SU-DHL-6 (cell line): ENCODE results near the gene MPPE1.

Experiments used
- H2AFZ ChIP-seq: fragments of 200-600 bp; sonication (generic); 2 replicates; pipeline ENCODE4 v1.6.1; 2014; ENCODE audit warnings: low read depth, mild to moderate bottlenecking, moderate library complexity, mixed read lengths, antibody characterized with exemption, low read length; ENCODE audit not compliant: severe bottlenecking
- H3F3A ChIP-seq: fragments of 200-600 bp; shearing (Covaris generic); 2 replicates; pipeline ENCODE4 v1.6.0; 2016; ENCODE audit warnings: antibody characterized with exemption, mild to moderate bottlenecking; ENCODE audit not compliant: insufficient read depth
- H3K27ac ChIP-seq: fragments of 200-600 bp; sonication (generic); 2 replicates; pipeline ENCODE4 v1.5.1; 2016; ENCODE audit warnings: low read depth, mild to moderate bottlenecking, low read length, moderate library complexity, mixed read lengths
- H3K27me3 ChIP-seq: fragments of 200-600 bp; sonication (generic), shearing (Covaris generic); 2 replicates; pipeline ENCODE4 v1.6.0; 2014; ENCODE audit warnings: mild to moderate bottlenecking, low read length
- H3K36me3 ChIP-seq: fragments of 200-600 bp; sonication (generic); 2 replicates; pipeline ENCODE4 v1.6.1; 2014; ENCODE audit warnings: mild to moderate bottlenecking, low read length, mixed read lengths
- H3K4me2 ChIP-seq: fragments of 300-600, 200-600 bp; shearing (Covaris generic), sonication (generic); 2 replicates; pipeline ENCODE4 v1.6.0; 2014; ENCODE audit warnings: low read length, low read depth, mild to moderate bottlenecking; ENCODE audit not compliant: poor library complexity, severe bottlenecking
- H3K4me3 ChIP-seq: fragments of 200-600 bp; sonication (generic); 2 replicates; pipeline ENCODE4 v1.5.1; 2014; ENCODE audit warnings: antibody characterized with exemption, low read length, mild to moderate bottlenecking, mixed read lengths; ENCODE audit not compliant: insufficient read depth, poor library complexity, severe bottlenecking
- H3K79me2 ChIP-seq: fragments of 200-600 bp; sonication (generic); 2 replicates; pipeline ENCODE4 v1.6.1; 2014; ENCODE audit warnings: mild to moderate bottlenecking, low read length, moderate library complexity; ENCODE audit not compliant: insufficient read depth
- H3K9ac ChIP-seq: fragments of 200-600 bp; sonication (generic); 2 replicates; pipeline ENCODE4 v1.7.0; 2014; ENCODE audit warnings: mild to moderate bottlenecking, low read length
- H3K9me2 ChIP-seq: fragments of 200-600 bp; sonication (generic); replicated peaks from 2 replicates; pipeline ENCODE4 v1.6.1; 2014; ENCODE audit warnings: low read length; ENCODE audit not compliant: insufficient read depth
- H3K9me3 ChIP-seq: fragments of 200-600 bp; sonication (generic); 2 replicates; pipeline ENCODE4 v1.6.1; 2014; ENCODE audit warnings: low read length, mixed read lengths; ENCODE audit not compliant: insufficient read depth
- H4K20me1 ChIP-seq: fragments of 200-600 bp; sonication (generic); 2 replicates; pipeline ENCODE4 v1.6.1; 2014; ENCODE audit warnings: low read depth, mild to moderate bottlenecking, antibody characterized with exemption, low read length, moderate library complexity, mixed read lengths
- EZH2phosphoT487 ChIP-seq: fragments of 200-600 bp; sonication (generic), shearing (Covaris generic); conservative IDR thresholded peaks from 2 replicates; pipeline ENCODE4 v1.6.1; 2018; ENCODE audit warnings: mild to moderate bottlenecking, antibody characterized with exemption, low read length, moderate library complexity, mixed read lengths
- TF ChIP-seq, protein P1 (sequence below): fragments of 200-600 bp; sonication (generic); IDR thresholded peaks from one replicate; pipeline ENCODE4 v1.5.1; 2017; ENCODE audit warnings: antibody characterized with exemption, mild to moderate bottlenecking, low read length, moderate library complexity; ENCODE audit not compliant: insufficient read depth, poor library complexity, severe bottlenecking

Gene MPPE1

DNA sequence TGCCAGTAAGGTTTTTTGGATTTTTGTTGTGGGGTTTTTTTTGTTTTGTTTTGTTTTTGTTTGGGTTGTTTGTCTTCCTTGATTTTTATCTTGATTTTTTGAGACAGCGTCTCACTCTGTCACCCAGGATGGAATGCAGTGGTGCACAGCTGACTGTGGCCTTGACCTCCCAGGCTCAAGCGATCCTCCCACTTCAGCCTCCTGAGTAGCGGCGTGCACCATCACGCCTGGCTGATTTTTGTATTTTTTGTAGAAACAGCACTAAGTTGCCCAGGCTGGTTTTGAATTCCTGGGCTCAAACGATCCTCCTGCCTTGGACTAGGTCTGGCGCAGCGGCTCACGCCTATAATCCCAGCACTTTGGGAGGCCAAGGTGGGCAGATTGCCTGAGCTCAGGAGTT lies 16.4 kb downstream of the MPPE1 start:
- H3K36me3 ChIP-seq = no peaks in the 10 kb centered on the region

DNA sequence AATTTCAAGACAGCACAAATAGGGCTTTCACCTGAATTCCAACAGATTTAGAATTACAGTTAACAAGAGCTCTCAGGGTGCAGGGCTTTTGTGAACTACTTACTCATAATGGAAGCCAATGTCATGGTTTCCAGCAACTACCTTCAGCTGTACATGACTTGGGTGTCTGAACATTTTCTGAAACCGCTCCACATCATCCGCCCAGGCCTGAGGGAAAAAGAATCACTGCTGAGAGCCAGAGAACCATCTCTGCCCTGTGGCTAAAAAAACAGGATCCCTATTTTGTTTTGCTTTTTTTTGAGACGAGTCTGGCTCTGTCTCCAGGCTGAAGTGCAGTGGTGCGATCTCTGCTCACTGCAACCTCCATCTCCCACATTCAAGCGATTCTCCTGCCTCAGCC lies 18.8 kb downstream of the MPPE1 start:
- Histone ChIP-seq H3K79me2 (no peaks in the 10 kb centered on the region), H3K36me3 (no peaks in the 10 kb centered on the region), H3K4me3 (no peak overlapping the region), H4K20me1 (no peaks in the 10 kb centered on the region), H3K27ac (no peak overlapping the region), H3K4me2 (no peak overlapping the region), H3F3A (no peaks in the 10 kb centered on the region), H3K9ac (no peak overlapping the region), H3K9me3 (no peaks in the 10 kb centered on the region), H3K27me3 (no peaks in the 10 kb centered on the region), H2AFZ (no peak overlapping the region), H3K9me2 (no peaks in the 10 kb centered on the region)
- no peak for TF ChIP-seq EZH2phosphoT487
- TF ChIP-seq, protein P1, sequence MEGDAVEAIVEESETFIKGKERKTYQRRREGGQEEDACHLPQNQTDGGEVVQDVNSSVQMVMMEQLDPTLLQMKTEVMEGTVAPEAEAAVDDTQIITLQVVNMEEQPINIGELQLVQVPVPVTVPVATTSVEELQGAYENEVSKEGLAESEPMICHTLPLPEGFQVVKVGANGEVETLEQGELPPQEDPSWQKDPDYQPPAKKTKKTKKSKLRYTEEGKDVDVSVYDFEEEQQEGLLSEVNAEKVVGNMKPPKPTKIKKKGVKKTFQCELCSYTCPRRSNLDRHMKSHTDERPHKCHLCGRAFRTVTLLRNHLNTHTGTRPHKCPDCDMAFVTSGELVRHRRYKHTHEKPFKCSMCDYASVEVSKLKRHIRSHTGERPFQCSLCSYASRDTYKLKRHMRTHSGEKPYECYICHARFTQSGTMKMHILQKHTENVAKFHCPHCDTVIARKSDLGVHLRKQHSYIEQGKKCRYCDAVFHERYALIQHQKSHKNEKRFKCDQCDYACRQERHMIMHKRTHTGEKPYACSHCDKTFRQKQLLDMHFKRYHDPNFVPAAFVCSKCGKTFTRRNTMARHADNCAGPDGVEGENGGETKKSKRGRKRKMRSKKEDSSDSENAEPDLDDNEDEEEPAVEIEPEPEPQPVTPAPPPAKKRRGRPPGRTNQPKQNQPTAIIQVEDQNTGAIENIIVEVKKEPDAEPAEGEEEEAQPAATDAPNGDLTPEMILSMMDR = no peak

More for the DNA sequence above, 16.4 kb downstream of the MPPE1 start:
- no peak overlapping the region for H3K27ac ChIP-seq
- H3K9me3 ChIP-seq = no peaks in the 10 kb centered on the region
- no peak overlapping the region for H3K4me3 ChIP-seq
- H3K9ac ChIP-seq = no peak overlapping the region
- H3K27me3 ChIP-seq = no peaks in the 10 kb centered on the region
- TF ChIP-seq EZH2phosphoT487 = no peak
- TF ChIP-seq, protein P1 = no peak
- H3K9me2 ChIP-seq = no peaks in the 10 kb centered on the region
- no peaks in the 10 kb centered on the region for H4K20me1 ChIP-seq
- no peak overlapping the region for H2AFZ ChIP-seq
- no peaks in the 10 kb centered on the region for H3F3A ChIP-seq
- H3K79me2 ChIP-seq = no peaks in the 10 kb centered on the region
- no peak overlapping the region for H3K4me2 ChIP-seq

DNA sequence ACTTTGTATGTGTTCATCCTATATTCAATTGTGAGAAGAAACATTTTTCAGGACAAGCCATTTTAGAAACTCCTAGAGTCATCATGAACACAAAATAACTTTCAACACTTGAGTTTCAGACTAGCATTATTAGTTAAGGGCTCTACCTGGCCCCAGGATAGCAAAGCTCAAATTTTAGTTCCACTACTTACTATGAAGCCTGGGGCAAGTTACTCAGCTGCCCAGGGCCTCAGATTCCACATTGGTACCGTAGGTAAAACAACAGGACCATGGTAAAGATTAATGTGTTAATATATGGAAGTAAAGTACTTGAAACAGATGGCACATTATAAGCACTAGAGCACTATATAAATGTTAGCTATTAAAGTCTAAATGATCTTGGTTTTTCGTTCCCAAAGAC lies 19.4 kb downstream of the MPPE1 start:
- H3K9me2 ChIP-seq = no peaks in the 10 kb centered on the region
- no peak overlapping the region for H3K4me2 ChIP-seq
- no peaks in the 10 kb centered on the region for H3F3A ChIP-seq
- no peaks in the 10 kb centered on the region for H4K20me1 ChIP-seq
- H3K27me3 ChIP-seq = no peaks in the 10 kb centered on the region
- no peak overlapping the region for H3K27ac ChIP-seq
- H3K9ac ChIP-seq = no peak overlapping the region
- TF ChIP-seq EZH2phosphoT487 = no peak
- TF ChIP-seq, protein P1 = no peak
- H3K36me3 ChIP-seq = no peaks in the 10 kb centered on the region
- H3K4me3 ChIP-seq = no peak overlapping the region
- no peak overlapping the region for H2AFZ ChIP-seq
- no peaks in the 10 kb centered on the region for H3K9me3 ChIP-seq
- no peaks in the 10 kb centered on the region for H3K79me2 ChIP-seq
